GM10266 (cell line): ENCODE measurements around the gene AGPS.
"Not testable (repeated sequence)": the region's sequence is repeated elsewhere in the genome, so short reads cannot be mapped to it uniquely, and the experiment has no call there.

Source experiments
- DNase-seq: peaks from one replicate; pipeline ENCODE4 v3.0.0; 2012; ENCODE audit errors: extremely low spot score
- CTCF ChIP-seq: IDR thresholded peaks from 2 replicates; pipeline ENCODE4 v1.5.1; 2012; ENCODE audit warnings: mild to moderate bottlenecking, low read depth; ENCODE audit not compliant: control insufficient read depth, insufficient read depth; ENCODE audit errors: missing control alignments

AGPS gene

DNA sequence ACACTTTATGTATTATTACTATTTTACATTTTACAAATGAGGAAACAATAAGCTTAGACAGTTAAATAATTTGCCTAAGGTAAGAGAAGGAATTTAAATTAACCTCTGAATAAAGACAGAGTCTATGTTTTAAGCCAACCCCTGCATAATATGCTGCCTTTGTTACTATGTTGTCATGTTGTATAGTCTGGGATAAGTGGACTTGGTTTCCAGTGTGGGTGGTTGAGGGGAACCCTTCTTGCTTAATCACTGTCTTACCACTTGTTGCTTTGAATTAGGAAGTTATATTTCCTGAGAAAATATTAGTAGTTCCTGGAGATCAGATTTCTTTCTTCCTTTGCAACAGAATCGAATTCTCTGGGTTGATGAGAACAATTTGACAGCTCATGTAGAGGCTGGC is 52.6 kb downstream of the AGPS start:
- no peak for TF ChIP-seq CTCF
- DNase-seq, result no peak

DNA sequence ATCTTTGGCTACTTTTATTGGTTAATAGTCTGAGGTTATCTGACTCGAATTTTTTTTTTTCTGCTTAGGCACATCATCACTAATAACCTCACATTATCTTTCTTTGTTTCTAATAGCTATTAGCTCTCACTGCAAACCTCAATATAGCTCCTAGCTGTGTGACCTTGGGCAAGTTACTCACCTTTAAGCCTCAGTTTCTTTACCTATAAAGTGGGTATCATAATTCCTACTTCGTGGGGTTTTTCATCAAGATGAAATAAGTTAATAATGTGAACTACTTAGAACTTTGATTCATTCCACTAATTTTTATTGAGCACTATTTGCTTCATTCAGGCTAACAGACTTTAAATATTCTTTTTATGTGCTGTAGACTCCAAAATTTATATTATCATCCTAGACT is 55.5 kb downstream of the AGPS start:
- no peak for DNase-seq
- TF ChIP-seq CTCF, result no peak

- no peak for TF ChIP-seq CTCF
- DNase-seq, result no peak
Observed at GRCh38 chr2:177449159-177449558, 56.6 kb downstream of the AGPS start.

DNA sequence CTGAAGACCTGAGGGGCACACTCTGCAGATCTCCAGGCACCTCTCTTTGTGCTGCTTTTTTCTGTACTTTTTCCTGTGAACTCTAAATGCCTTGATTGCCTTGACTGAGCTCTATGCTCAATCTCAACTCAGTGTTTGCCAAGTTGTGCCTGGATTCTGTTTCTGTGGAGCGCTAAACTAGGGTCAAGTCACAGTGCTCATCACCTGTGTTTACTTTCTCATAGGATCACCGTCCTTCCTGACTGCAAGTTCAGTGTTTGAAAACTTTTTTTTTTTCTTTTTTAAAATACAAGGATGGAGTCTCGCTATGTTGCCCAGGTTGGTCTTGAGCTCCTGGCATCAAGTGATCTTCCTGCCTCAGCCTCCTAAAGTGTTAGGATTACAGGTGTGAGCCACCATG is 62.6 kb downstream of the AGPS start:
- no peak for TF ChIP-seq CTCF

GRCh38 chr2:177459756-177460155 is 67.2 kb downstream of the AGPS start:
- not testable (repeated sequence) for DNase-seq

More for the DNA sequence above, 62.6 kb downstream of the AGPS start:
- DNase-seq, result no peak

- TF ChIP-seq CTCF, result no peak
- no peak for DNase-seq
Observed at GRCh38 chr2:177460973-177461585, 68.5 kb downstream of the AGPS start.

GRCh38 chr2:177464549-177464948 is 72.0 kb downstream of the AGPS start:
- TF ChIP-seq CTCF, result no peak

More at GRCh38 chr2:177464549-177464948, 72.0 kb downstream of the AGPS start:
- no peak for DNase-seq
